IPS-15b (cell line): Measurements from ENCODE around the gene ETV6.

Experiments used
- H3K27me3 ChIP-seq: one replicate; pipeline ENCODE4 v1.6.1; 2013; ENCODE audit warnings: low read length; ENCODE audit not compliant: control insufficient read depth, insufficient read depth
- H3K36me3 ChIP-seq: one replicate; pipeline ENCODE4 v1.6.1; 2013; ENCODE audit warnings: low read length; ENCODE audit not compliant: control insufficient read depth, insufficient read depth
- H3K4me1 ChIP-seq: one replicate; pipeline ENCODE4 v1.6.1; 2013; ENCODE audit warnings: mild to moderate bottlenecking, low read length; ENCODE audit not compliant: control insufficient read depth, insufficient read depth
- H3K4me3 ChIP-seq: one replicate; pipeline ENCODE4 v1.5.1; 2013; ENCODE audit warnings: low read depth, low read length
- H3K9ac ChIP-seq: one replicate; pipeline ENCODE4 v1.6.1; 2013; ENCODE audit warnings: low read depth, mild to moderate bottlenecking, low read length
- H3K9me3 ChIP-seq: one replicate; pipeline ENCODE4 v1.6.1; 2013; ENCODE audit warnings: mild to moderate bottlenecking, low read length; ENCODE audit not compliant: control insufficient read depth, insufficient read depth

ETV6 gene

GRCh38 chr12:11923067-11923466 lies 273.6 kb downstream of the ETV6 start:
- no peaks in the 10 kb centered on the region for H3K4me1 ChIP-seq
- H3K27me3 ChIP-seq = no peaks in the 10 kb centered on the region
- no peak overlapping the region for H3K9ac ChIP-seq
- H3K9me3 ChIP-seq = no peaks in the 10 kb centered on the region
- H3K36me3 ChIP-seq = no peaks in the 10 kb centered on the region
- H3K4me3 ChIP-seq = no peak overlapping the region

GRCh38 chr12:11927286-11927935 lies 277.9 kb downstream of the ETV6 start:
- Histone ChIP-seq H3K9ac (no peak overlapping the region), H3K4me1 (no peaks in the 10 kb centered on the region), H3K36me3 (no peaks in the 10 kb centered on the region), H3K27me3 (no peaks in the 10 kb centered on the region), H3K4me3 (no peak overlapping the region), H3K9me3 (no peaks in the 10 kb centered on the region)

GRCh38 chr12:11929714-11930113 lies 280.2 kb downstream of the ETV6 start:
- Histone ChIP-seq H3K36me3 (no peaks in the 10 kb centered on the region), H3K9me3 (no peaks in the 10 kb centered on the region), H3K9ac (no peak overlapping the region), H3K27me3 (no peaks in the 10 kb centered on the region), H3K4me3 (no peak overlapping the region), H3K4me1 (no peaks in the 10 kb centered on the region)

- no peaks in the 10 kb centered on the region for H3K27me3 ChIP-seq
- no peak overlapping the region for H3K9ac ChIP-seq
- no peaks in the 10 kb centered on the region for H3K4me1 ChIP-seq
- H3K36me3 ChIP-seq = no peaks in the 10 kb centered on the region
- H3K4me3 ChIP-seq = no peak overlapping the region
- H3K9me3 ChIP-seq = no peaks in the 10 kb centered on the region
These were observed 289.7 kb downstream of the ETV6 start for GRCh38 chr12:11939223-11939622.

GRCh38 chr12:11941606-11942337 lies 292.3 kb downstream of the ETV6 start:
- no peaks in the 10 kb centered on the region for H3K36me3 ChIP-seq
- no peaks in the 10 kb centered on the region for H3K4me1 ChIP-seq
- H3K4me3 ChIP-seq = no peak overlapping the region
- no peaks in the 10 kb centered on the region for H3K9me3 ChIP-seq
- H3K27me3 ChIP-seq = no peaks in the 10 kb centered on the region
- no peak overlapping the region for H3K9ac ChIP-seq

- no peak overlapping the region for H3K9ac ChIP-seq
- H3K36me3 ChIP-seq = no peaks in the 10 kb centered on the region
- no peak overlapping the region for H3K4me3 ChIP-seq
- H3K4me1 ChIP-seq = no peaks in the 10 kb centered on the region
- H3K27me3 ChIP-seq = no peaks in the 10 kb centered on the region
- H3K9me3 ChIP-seq = no peaks in the 10 kb centered on the region
These were observed 294.6 kb downstream of the ETV6 start for GRCh38 chr12:11943919-11944700.
